DND-41 (cell line): ENCODE data around the gene CYFIP1.

Experiments used
- ATAC-seq: fragments of 200-7000 bp; cut with Tn5 transposase; 3 replicates; pipeline ENCODE4 v1.9.1; 2021; ENCODE audit warnings: low read depth; ENCODE audit not compliant: insufficient read depth
- DNase-seq: peaks from one replicate; pipeline ENCODE4 v3.0.0-alpha.2; 2020
- H2AFZ ChIP-seq: 2 replicates; pipeline ENCODE4 v1.6.0; 2012; ENCODE audit warnings: low read depth, low read length
- H3K27ac ChIP-seq: 2 replicates; pipeline ENCODE4 v1.5.1; 2012; ENCODE audit warnings: low read length, inconsistent platforms
- H3K27me3 ChIP-seq: fragments of 200-600 bp; sonication (generic); 2 replicates; pipeline ENCODE4 v1.6.0; 2012; ENCODE audit warnings: low read length, mild to moderate bottlenecking, inconsistent platforms; ENCODE audit not compliant: insufficient read depth, poor library complexity
- H3K36me3 ChIP-seq: 2 replicates; pipeline ENCODE4 v1.5.1; 2012; ENCODE audit warnings: low read length, inconsistent platforms; ENCODE audit not compliant: insufficient read depth
- H3K4me1 ChIP-seq: 2 replicates; pipeline ENCODE4 v1.5.1; 2012; ENCODE audit warnings: mild to moderate bottlenecking, low read length; ENCODE audit not compliant: insufficient read depth
- H3K4me2 ChIP-seq: 2 replicates; pipeline ENCODE4 v1.6.0; 2012; ENCODE audit warnings: mild to moderate bottlenecking, moderate library complexity, low read length, inconsistent platforms; ENCODE audit not compliant: insufficient read depth
- H3K4me3 ChIP-seq, 2 experiments: fragments of 200-600 bp in 1 of 2; shearing (Covaris generic) in 1 of 2; 2 replicates each; pipeline ENCODE4 v1.5.1; 2012 to 2016; ENCODE audit warnings: inconsistent platforms in 2 of 2, low read length in 2 of 2, mild to moderate bottlenecking in 2 of 2, low read depth in 1 of 2, moderate library complexity in 1 of 2
- H3K79me2 ChIP-seq: 2 replicates; pipeline ENCODE4 v1.6.0; 2012; ENCODE audit warnings: low read length, inconsistent platforms; ENCODE audit not compliant: insufficient read depth
- H3K9ac ChIP-seq: 2 replicates; pipeline ENCODE4 v1.6.0; 2012; ENCODE audit warnings: low read depth, mild to moderate bottlenecking, inconsistent platforms, low read length, moderate library complexity
- H3K9me3 ChIP-seq: 2 replicates; pipeline ENCODE4 v1.5.1; 2012; ENCODE audit warnings: low read length, moderate library complexity, mild to moderate bottlenecking, inconsistent platforms; ENCODE audit not compliant: insufficient read depth, severe bottlenecking
- H4K20me1 ChIP-seq: 2 replicates; pipeline ENCODE4 v1.6.0; 2012; ENCODE audit warnings: low read length; ENCODE audit not compliant: insufficient read depth
- CTCF ChIP-seq: IDR thresholded peaks from 2 replicates; pipeline ENCODE4 v1.5.1; 2012; ENCODE audit warnings: borderline replicate concordance, low read length, moderate library complexity, mild to moderate bottlenecking; ENCODE audit not compliant: poor library complexity, severe bottlenecking; ENCODE audit errors: extremely low read depth
- EZH2 ChIP-seq: IDR thresholded peaks from 3 replicates; pipeline ENCODE4 v1.6.1; 2012; ENCODE audit warnings: borderline replicate concordance, low read depth, mild to moderate bottlenecking, moderate library complexity, low read length, inconsistent platforms; ENCODE audit not compliant: severe bottlenecking

CYFIP1 gene

GRCh38 chr15:22945071-22945470 lies 35.1 kb downstream of the CYFIP1 start:
- 0 out of 2 replicates have a peak, but pooled peaks cover 4% of the 10 kb centered on the region for H3K79me2 ChIP-seq

GRCh38 chr15:22944651-22945050 lies 35.5 kb downstream of the CYFIP1 start:
- H2AFZ ChIP-seq, result no peak overlapping the region
- H3K4me1 ChIP-seq, result no peaks in the 10 kb centered on the region
- no peaks in the 10 kb centered on the region for H3K27me3 ChIP-seq
- TF ChIP-seq CTCF (no peak), EZH2 (no peak)
- no peak overlapping the region for H3K4me3 ChIP-seq
- H4K20me1 ChIP-seq, result peaks cover 3% of the 10 kb centered on the region; the same call in 1 of the 2 replicates
- H3K9ac ChIP-seq, result no peak overlapping the region
- no peak overlapping the region for H3K4me2 ChIP-seq
- no peaks in the 10 kb centered on the region for H3K9me3 ChIP-seq
- 0 out of 2 replicates have a peak, but pooled peaks cover 4% of the 10 kb centered on the region for H3K79me2 ChIP-seq
- no peak overlapping the region for H3K27ac ChIP-seq
- no peak for ATAC-seq
- no peaks in the 10 kb centered on the region; the same call in 1 of the 2 replicates for H3K36me3 ChIP-seq
- no peak for DNase-seq

More at GRCh38 chr15:22945071-22945470, 35.1 kb downstream of the CYFIP1 start:
- Histone ChIP-seq H3K4me2 (no peak overlapping the region), H3K4me1 (no peaks in the 10 kb centered on the region), H3K36me3 (no peaks in the 10 kb centered on the region; the same call in 1 of the 2 replicates), H3K9ac (no peak overlapping the region), H2AFZ (no peak overlapping the region), H3K9me3 (no peaks in the 10 kb centered on the region), H4K20me1 (peaks cover 3% of the 10 kb centered on the region; the same call in 1 of the 2 replicates), H3K4me3 (no peak overlapping the region), H3K27me3 (no peaks in the 10 kb centered on the region), H3K27ac (no peak overlapping the region)
- no peak for ATAC-seq
- TF ChIP-seq EZH2 (no peak), CTCF (no peak)
- no peak for DNase-seq

- H3K36me3 ChIP-seq, result no peaks in the 10 kb centered on the region; the same call in 1 of the 2 replicates
- DNase-seq, result no peak
- no peaks in the 10 kb centered on the region for H3K9me3 ChIP-seq
- no peak overlapping the region for H3K27ac ChIP-seq
- H4K20me1 ChIP-seq, result no peaks in the 10 kb centered on the region
- 0 out of 2 replicates have a peak, but pooled peaks cover 1% of the 10 kb centered on the region for H3K79me2 ChIP-seq
- ATAC-seq, result no peak
- no peaks in the 10 kb centered on the region for H3K4me1 ChIP-seq
- H3K27me3 ChIP-seq, result no peaks in the 10 kb centered on the region
- no peak overlapping the region for H3K4me2 ChIP-seq
- no peak overlapping the region for H3K4me3 ChIP-seq
- no peak overlapping the region for H2AFZ ChIP-seq
- no peak overlapping the region for H3K9ac ChIP-seq
- TF ChIP-seq EZH2 (no peak), CTCF (no peak)
Observed at GRCh38 chr15:22942877-22943276, 37.3 kb downstream of the CYFIP1 start.
